Fibroblast of lung (primary cell): ENCODE data around the gene PAPOLA. TPM values are rescaled to one million over a fixed set of nuclear protein-coding genes. Genes with fewer than 3 reads are reported as not detected.
A peak's percentile ranks its signal among the peaks of the same experiment; 100 is the strongest.

Experiments
- DNase-seq, 2 donors: peaks; one replicate each; pipeline versions ENCODE4 v3.0.0 to v3.0.0-alpha.2; 2010; ENCODE audit warnings: low read depth in 2 of 2
- H2AFZ ChIP-seq: 2 replicates; pipeline ENCODE4 v1.5.1; 2012; ENCODE audit warnings: low read length, control low read depth, inconsistent platforms
- H3K27ac ChIP-seq: 2 replicates; pipeline ENCODE4 v1.5.1; 2011; ENCODE audit warnings: low read length, control low read depth; ENCODE audit not compliant: insufficient read depth
- H3K27me3 ChIP-seq: 2 replicates; pipeline ENCODE4 v1.5.1; 2011; ENCODE audit warnings: mild to moderate bottlenecking, low read length; ENCODE audit not compliant: control insufficient read depth, insufficient read depth
- H3K36me3 ChIP-seq: 2 replicates; pipeline ENCODE4 v1.5.1; 2011; ENCODE audit warnings: low read length; ENCODE audit not compliant: control insufficient read depth, insufficient read depth
- H3K4me1 ChIP-seq: 2 replicates; pipeline ENCODE4 v1.5.1; 2011; ENCODE audit warnings: low read length; ENCODE audit not compliant: control insufficient read depth, insufficient read depth; ENCODE audit errors: extremely low read depth
- H3K4me2 ChIP-seq: 2 replicates; pipeline ENCODE4 v1.5.1; 2011; ENCODE audit warnings: low read length, control low read depth; ENCODE audit not compliant: insufficient read depth; ENCODE audit errors: extremely low read depth
- H3K4me3 ChIP-seq, 4 experiments: fragments of 200-600 bp in 1 of 4; sonication (generic) in 1 of 4; replicated peaks in 1 of 4; 2 replicates each; pipeline ENCODE4 v1.5.1; 2011 to 2016; ENCODE audit warnings: low read length in 4 of 4, low read depth in 3 of 4, mild to moderate bottlenecking in 3 of 4, control low read depth in 2 of 4, inconsistent platforms in 1 of 4, mixed read lengths in 1 of 4; ENCODE audit not compliant: insufficient read depth in 1 of 4; ENCODE audit errors: control extremely low read depth in 1 of 4
- H3K79me2 ChIP-seq: 2 replicates; pipeline ENCODE4 v1.5.1; 2012; ENCODE audit warnings: mild to moderate bottlenecking, low read length, inconsistent platforms; ENCODE audit not compliant: control insufficient read depth, insufficient read depth
- H3K9ac ChIP-seq: 2 replicates; pipeline ENCODE4 v1.5.1; 2011; ENCODE audit warnings: mild to moderate bottlenecking, low read length, control low read depth; ENCODE audit not compliant: insufficient read depth
- H3K9me3 ChIP-seq: 2 replicates; pipeline ENCODE4 v1.5.1; 2012; ENCODE audit warnings: low read depth, low read length; ENCODE audit not compliant: control insufficient read depth, insufficient read depth
- H4K20me1 ChIP-seq: 2 replicates; pipeline ENCODE4 v1.5.1; 2011; ENCODE audit warnings: low read length; ENCODE audit not compliant: control insufficient read depth, insufficient read depth; ENCODE audit errors: extremely low read depth
- CTCF ChIP-seq, 2 donors: IDR thresholded peaks in 1 of 2; conservative IDR thresholded peaks in 1 of 2; 1 replicate in 1 of 2; 2 replicates in 1 of 2; pipeline ENCODE4 v1.5.1; 2011 to 2012; ENCODE audit warnings: low read length in 2 of 2, control low read depth in 1 of 2, inconsistent platforms in 1 of 2, low read depth in 1 of 2, mild to moderate bottlenecking in 1 of 2
- EZH2 ChIP-seq: IDR thresholded peaks from 2 replicates; pipeline ENCODE4 v1.5.1; 2012; ENCODE audit warnings: low read length, control low read depth, mild to moderate bottlenecking; ENCODE audit errors: missing control alignments
- polyA plus RNA-seq, 2 donors: library from polyadenylated mRNA; depleted of rRNA in 1 of 2; stranded (reverse) in 1 of 2; unstranded in 1 of 2; fragments of >200 nt; gene quantifications; 2 replicates each; pipeline ENCODE4 v1.2.1, GENCODE V29; 2011 to 2012; ENCODE audit warnings: missing spikeins in 1 of 2
- total RNA-seq: library from RNA; depleted of rRNA; stranded (reverse); fragments of >200 nt; gene quantifications from 2 replicates; pipeline ENCODE4 v1.2.1, GENCODE V29; 2014

The PAPOLA gene
- total and polyA plus RNA-seq, 2 donors (not counting 1 experiment from before 2014, with no cell fraction given): 109 to 141 TPM

GRCh38 chr14:96586056-96586455 is 83.9 kb downstream of the PAPOLA start:
- TF ChIP-seq CTCF (conservative IDR thresholded peaks at IDR 0.05 in 1 of 2, IDR thresholded peaks at IDR 0.05 in 1 of 2; ENCODE audit: low read depth in 1 of 2, low read length in 2 of 2): no peak
- TF ChIP-seq EZH2: no peak
- Histone ChIP-seq H3K79me2 (no peaks in the 10 kb centered on the region), H3K4me1 (no peaks in the 10 kb centered on the region), H3K4me3 (no peak overlapping the region), H4K20me1 (no peaks in the 10 kb centered on the region), H3K9me3 (no peaks in the 10 kb centered on the region), H2AFZ (no peak overlapping the region), H3K36me3 (no peaks in the 10 kb centered on the region), H3K4me2 (no peak overlapping the region), H3K27me3 (peaks cover 6% of the 10 kb centered on the region), H3K9ac (no peak overlapping the region), H3K27ac (no peak overlapping the region)
- DNase-seq: no peak

GRCh38 chr14:96586921-96587822 is 85.0 kb downstream of the PAPOLA start:
- Histone ChIP-seq H3K9me3 (no peaks in the 10 kb centered on the region), H3K4me1 (no peaks in the 10 kb centered on the region), H3K4me2 (no peak overlapping the region), H3K9ac (no peak overlapping the region), H3K36me3 (no peaks in the 10 kb centered on the region), H2AFZ (no peak overlapping the region), H4K20me1 (no peaks in the 10 kb centered on the region), H3K27ac (no peak overlapping the region), H3K27me3 (peaks cover 6% of the 10 kb centered on the region), H3K4me3 (no peak overlapping the region), H3K79me2 (no peaks in the 10 kb centered on the region)
- TF ChIP-seq EZH2: peak; percentile 56
- no peak for TF ChIP-seq CTCF (conservative IDR thresholded peaks at IDR 0.05 in 1 of 2, IDR thresholded peaks at IDR 0.05 in 1 of 2; ENCODE audit: low read depth in 1 of 2, low read length in 2 of 2)
- DNase-seq: peak in 1 of 2 donors; percentile 25

- H3K9me3 ChIP-seq: no peaks in the 10 kb centered on the region
- H3K27ac ChIP-seq: no peak overlapping the region
- no peak for TF ChIP-seq EZH2
- H3K36me3 ChIP-seq: no peaks in the 10 kb centered on the region
- no peak for DNase-seq
- H4K20me1 ChIP-seq: no peaks in the 10 kb centered on the region
- H3K4me1 ChIP-seq: no peaks in the 10 kb centered on the region
- H3K4me3 ChIP-seq: no peak overlapping the region
- H3K79me2 ChIP-seq: no peaks in the 10 kb centered on the region
- no peak overlapping the region for H3K4me2 ChIP-seq
- no peak overlapping the region for H3K9ac ChIP-seq
- no peak overlapping the region for H2AFZ ChIP-seq
- peaks cover 6% of the 10 kb centered on the region for H3K27me3 ChIP-seq
Observed at GRCh38 chr14:96587823-96588385, 85.7 kb downstream of the PAPOLA start.
